HG03439 (cell line): Measurements from ENCODE around the gene AREG.

Source experiments
- ATAC-seq: cut with Tn5 transposase; IDR thresholded peaks from one replicate; pipeline ENCODE4 v1.9.1; 2021; ENCODE audit warnings: mild to moderate bottlenecking, moderate library complexity; ENCODE audit not compliant: unreplicated experiment

AREG gene

DNA sequence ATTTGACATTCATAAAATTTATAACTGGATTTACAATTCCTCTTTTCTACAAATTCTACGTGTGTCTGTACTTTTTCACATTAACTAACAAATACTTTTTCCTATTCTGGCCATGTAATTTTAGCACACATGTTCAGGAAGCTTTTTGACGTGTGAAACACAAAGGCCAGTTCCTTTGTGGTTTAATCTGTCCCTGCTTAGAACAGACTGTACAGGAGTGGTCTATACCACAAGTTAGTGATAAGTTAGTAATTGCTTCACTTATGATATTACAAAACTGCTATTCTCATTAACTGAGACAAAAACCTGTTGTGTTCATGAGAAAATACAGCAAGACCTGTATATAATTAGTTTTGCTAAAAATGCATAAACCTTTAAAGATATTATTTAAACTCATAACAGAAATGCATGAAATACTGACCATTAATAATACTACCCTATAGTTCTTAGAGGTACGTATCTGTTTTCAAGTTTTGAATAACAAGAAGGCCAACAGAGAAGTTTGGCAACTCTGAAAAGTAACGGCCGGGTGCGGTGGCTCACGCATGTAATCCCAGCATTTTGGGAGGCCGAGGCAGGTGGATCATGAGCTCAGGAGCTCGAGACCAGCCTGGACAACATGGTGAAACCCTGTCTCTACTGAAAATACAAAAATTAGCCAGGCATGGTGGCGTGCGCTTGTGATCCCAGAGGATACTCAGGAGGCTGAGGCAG lies 13.7 kb upstream of the AREG start:
- ATAC-seq: peak; percentile 48

DNA sequence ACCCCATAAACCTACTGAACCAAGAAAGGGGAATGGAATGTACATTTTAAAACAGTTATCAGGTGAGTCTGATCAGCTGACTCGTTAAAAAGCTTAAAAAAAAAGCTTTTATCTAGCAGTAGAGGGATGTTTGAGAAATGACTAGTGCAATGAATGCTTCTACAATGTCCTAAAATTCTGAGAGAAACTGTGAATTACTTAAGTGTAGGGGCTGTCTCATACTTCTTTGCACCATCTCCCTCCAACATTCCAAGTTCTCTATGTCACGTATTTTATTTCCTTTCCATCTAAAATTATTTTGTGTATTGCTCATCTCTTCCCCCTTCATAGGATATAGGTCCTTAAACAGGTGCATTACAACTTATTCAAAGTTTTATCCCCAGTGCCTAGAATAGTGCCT lies 11.9 kb upstream of the AREG start:
- ATAC-seq: no peak

DNA sequence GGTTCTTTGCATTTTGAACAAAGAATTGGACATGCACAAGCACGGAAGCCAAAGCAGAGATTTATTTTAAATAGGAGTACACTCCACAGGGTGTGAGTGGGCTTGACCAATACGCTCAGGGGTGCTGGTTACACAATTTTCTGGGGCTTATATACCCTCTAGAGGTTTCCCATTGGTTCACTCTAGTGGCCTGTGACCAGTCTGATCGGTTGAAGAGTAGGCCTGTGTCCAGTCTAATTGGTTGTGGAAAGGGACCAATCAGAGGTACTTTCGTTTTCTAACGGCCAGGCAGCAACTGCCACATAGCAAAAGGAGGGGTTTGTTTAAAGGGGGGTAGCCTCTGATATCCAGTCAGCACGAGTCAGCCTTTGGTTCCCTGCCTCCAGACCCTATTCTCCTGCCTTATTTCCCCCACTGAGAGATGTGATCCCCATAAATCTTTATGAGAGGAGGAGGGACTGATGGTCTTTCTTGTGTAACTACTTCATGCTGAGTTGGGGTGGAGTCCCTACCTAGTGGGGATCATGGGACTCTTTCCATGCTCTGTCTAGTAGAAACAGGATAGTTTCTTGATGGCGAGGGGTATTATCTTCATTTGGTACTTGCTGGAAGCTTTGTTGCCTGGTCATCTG lies 11.3 kb upstream of the AREG start:
- ATAC-seq: no peak

DNA sequence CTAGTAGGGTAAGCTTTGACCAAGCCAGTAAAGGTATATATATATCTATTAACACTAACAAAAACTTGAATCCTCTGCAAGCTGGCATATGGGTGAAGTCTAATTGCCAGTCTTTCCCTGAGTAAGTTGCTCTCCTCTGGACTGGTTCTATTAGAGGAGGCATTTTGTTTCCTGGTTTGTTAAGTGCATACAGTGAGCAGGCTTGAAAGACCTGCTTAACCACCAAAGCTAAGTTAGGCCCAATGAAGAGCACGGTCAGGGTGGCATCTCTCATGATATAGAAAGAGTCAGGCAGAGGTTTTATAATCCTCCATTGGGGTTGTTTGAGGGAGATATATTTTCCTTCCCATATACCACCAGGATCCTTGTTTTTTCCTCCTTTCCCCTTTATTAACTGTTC lies 9.6 kb upstream of the AREG start:
- ATAC-seq: no peak

DNA sequence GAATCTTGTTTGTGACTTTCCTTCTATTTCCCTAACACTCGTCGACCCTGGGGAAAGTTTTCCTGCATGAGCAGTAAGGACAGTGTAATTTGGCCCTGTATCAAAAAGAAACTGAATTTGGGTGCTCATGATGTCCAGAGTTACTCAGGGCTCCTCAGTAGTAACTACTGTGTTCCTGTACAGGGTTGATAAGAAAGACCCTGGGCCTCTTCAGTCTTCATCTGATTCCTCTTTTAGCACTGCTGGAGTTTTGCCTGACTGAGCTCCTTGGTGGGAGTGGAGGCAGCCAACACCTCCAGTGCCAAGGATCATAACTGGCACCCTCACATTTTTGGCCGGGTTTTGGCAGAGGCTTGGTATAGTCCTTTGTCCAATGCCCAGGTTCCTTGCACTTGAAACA lies 7.1 kb upstream of the AREG start:
- no peak for ATAC-seq

DNA sequence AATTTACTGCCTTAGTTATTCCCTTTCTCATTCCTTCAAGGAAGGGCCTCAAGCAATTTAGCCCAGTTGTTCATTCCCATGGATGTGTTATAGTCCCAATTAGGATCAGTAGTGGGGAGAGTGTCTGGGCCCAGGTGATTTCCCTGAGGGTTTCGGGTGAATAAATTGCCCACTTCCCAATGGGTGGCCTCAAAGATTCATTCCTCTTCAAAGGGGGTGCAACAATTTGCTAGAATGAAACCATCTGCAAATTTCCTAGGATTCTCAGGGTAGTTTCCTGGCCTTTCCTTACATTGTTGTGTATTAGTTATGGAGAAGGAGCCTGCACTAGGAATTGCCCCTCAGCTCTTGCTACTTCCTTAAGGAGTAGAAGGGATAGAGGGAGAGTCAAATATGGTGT lies 6.3 kb upstream of the AREG start:
- ATAC-seq: no peak

DNA sequence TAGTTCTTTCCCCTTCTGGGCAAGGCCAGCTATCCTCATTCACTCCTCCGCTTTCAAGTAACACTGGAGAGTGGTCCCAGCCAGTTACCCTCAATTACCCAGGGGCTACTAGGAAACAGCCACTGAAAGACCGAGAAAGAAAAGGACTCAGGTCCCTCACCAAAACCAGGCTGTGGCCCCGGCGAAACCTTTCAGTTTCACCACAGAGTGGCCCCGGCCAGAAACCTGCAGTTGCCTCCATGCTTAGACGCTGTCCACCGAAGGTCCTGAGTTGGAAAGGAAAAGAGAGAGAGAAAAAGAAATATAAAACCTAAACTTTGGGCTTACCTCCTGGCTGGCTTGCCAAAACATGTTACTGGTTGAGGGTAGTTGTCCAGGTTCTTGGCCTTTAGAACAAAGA lies 5.0 kb upstream of the AREG start:
- ATAC-seq: no peak

DNA sequence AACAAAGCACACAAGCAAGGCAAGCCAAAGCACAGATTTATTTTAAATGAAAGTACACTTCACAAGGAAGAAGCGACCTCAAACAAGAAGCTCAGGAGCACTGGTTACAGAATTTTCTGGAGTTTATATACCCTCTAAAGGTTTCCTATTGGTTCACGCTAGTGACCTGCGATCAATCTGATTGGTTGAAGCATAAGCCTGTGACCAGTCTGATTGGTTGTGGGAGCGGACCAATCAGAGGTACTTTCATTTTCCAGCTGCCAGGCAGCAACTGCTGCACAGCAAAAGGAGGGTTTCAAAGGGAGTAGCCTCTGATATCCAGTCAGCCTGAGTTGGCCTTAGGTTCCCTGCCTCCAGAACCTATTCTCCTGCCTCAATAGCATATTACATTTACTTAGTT lies 4.6 kb upstream of the AREG start:
- no peak for ATAC-seq

DNA sequence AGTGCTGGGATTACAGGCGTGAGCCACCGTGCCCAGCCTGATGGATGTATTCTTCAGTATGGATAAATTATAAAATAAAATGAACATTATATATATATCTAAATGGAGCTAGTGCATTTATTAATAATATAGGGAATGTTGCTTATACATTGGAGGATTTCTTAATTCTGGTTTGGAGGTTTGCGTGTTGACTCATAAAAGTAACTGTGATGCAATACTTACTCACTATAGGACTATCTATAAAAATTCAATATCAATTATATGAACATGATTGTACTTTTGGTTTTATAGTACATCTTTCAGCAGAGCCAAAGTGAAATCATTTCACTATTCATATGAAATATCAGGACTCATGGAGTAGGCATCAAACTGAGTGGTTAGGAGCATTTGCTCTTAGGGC lies 3.2 kb upstream of the AREG start:
- no peak for ATAC-seq

DNA sequence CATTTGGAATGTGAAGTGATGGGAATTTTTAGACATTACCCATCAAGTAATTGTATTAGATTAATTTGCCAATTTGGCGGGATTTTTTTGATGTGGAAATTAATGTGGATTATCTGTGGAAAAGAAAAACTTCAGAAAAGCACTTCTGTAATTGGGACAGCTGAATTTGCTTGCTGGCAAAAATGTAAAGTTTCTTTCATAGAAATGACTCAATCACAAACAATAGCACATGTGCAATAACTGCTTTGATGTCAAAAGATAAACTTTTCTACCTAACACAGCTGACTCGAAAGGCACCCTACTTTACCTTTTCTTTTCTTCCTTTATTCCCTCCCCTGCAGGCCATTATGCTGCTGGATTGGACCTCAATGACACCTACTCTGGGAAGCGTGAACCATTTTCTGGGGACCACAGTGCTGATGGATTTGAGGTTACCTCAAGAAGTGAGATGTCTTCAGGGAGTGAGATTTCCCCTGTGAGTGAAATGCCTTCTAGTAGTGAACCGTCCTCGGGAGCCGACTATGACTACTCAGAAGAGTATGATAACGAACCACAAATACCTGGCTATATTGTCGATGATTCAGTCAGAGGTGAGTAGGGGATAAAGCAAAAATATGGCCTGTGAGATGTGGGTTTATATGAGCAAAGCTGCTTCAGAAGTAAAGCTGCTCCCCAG lies 1.4 kb downstream of the AREG start:
- no peak for ATAC-seq

DNA sequence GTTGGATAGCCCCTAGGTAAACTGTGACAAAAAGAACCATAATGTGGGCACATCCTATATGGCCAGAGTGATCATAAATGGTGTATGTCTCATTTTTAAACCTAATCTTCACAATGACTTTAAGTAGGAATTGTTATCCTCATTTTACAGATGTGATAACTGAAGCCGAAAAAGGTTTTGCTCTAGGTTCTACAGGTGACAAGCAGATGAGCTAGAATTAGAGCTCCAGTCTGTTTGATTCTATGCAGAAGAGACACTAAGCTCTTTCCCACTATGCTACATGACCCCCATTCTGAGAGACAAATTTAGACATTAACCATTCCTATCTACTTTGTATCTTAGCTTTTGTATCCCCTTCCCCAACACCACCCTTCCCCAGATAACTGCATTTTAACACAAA lies 2.0 kb downstream of the AREG start:
- no peak for ATAC-seq

DNA sequence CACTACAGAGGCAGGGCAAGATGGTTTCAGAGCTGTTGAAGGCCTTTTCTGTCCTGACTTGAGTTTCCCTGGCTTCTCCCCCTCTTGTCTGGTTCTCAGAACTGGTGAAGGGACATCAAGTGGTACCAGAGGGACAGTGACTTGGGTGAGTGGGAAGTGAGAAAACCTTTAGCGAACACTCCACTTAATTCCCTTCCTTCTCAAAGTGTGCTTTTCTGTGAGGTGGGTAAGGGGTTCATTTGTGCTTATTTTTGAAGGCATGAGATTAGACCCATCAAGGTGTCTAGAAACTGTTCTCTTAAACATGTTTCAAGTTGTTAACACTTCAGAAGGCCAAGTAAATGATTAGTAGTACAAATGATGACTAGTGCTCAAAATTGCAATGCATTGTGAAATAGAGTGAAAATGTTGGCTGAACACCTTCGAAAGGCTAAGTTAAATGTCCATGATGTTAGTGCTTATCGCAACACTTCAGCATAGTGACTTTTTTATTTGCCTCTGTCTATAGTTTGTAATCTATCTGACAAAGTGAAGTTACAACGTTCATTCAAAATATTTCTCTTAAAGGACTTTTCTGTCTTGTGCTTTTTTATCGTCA lies 2.8 kb downstream of the AREG start:
- no peak for ATAC-seq

DNA sequence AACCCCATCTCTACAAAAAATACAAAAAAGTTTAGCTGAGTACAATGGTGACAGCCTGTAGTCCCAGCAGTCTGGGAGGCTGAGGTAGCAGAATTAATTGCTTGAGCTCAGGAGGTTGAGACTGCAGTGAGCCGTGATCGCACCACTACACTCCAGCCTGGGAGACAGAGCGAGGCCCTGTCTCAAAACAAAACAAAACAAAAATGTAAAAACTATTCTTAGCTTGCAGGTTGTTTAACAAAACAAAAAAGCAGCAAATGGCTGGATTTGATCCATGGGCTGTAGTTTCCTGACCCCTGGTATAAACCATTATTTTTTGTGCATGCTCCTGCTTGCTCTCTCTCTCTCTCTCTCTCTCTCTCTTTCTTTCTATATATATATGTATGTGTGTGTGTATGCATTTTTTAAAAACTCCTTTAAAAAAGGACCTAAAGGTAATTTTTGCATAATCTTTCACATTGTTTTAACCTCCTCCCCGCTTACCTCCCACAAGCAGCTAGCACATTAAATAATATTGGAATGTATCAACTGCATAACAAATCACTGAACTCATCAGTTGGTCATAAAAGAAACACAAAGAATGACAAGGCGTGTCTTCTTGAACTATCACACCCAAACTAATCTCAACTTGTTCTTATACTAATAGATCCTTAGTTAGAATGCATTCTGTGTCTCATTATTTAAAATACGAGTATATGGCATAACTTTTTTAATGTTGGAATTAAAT lies 4.8 kb downstream of the AREG start:
- ATAC-seq: no peak

DNA sequence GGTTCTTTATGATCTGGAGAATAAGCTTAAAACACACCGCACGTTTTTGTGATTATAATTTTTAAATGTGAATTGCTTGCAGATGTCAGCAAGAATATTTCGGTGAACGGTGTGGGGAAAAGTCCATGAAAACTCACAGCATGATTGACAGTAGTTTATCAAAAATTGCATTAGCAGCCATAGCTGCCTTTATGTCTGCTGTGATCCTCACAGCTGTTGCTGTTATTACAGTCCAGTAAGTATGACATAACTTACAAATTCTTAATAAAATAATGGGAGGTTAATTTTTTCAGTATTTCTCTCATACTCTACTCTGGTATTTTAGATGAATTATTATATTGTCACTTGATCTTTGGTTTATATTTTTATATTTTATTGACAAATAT lies 5.4 kb downstream of the AREG start:
- no peak for ATAC-seq

DNA sequence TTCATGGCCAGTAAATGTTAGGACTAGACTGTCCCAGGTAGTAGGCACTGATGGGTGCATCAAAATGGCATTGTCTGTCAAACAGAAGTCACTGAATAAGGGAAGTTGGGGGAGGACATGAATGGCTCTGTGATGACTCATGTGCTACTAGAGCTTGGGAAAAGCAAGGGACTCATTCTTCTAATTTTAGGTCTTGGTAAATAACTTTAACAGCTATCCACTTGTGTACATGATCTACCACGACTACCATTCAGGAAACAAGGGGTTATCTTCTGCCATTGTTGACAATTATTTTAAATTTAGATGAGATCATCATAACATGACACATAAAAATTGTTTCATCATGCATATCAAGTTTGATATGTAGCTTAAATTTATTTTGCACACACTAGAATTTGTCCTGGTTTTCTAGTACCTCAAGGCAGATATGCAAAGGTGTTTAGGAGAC lies 6.3 kb downstream of the AREG start:
- ATAC-seq: no peak

DNA sequence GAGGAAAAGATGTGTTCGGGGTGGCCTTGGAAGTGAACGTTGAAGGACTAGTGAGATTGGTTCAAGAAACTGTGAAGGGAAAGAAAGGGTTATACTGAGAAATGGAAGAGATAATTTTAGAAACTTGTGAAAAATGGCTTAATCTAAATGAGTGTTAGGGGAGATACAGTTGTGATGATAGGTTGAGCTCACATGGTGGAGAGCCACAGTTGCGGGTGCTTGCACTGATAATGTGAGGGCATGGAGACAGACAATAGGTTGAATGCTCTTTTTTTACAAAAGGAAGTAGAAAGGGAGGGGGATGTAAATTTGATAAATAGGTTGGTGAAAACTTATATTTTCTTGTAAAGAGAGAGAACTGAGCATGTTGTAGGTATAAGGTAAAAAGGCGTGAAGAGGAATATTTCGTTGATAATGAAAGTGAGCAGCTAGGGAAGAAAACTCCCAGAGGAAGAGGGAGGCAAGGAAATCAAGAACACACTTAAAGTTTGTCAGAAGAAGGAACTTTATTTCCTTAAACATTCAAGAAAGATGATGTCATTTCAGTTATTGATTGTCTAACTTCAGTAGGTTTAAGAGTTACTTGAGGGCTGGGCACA lies 8.2 kb downstream of the AREG start:
- no peak for ATAC-seq

DNA sequence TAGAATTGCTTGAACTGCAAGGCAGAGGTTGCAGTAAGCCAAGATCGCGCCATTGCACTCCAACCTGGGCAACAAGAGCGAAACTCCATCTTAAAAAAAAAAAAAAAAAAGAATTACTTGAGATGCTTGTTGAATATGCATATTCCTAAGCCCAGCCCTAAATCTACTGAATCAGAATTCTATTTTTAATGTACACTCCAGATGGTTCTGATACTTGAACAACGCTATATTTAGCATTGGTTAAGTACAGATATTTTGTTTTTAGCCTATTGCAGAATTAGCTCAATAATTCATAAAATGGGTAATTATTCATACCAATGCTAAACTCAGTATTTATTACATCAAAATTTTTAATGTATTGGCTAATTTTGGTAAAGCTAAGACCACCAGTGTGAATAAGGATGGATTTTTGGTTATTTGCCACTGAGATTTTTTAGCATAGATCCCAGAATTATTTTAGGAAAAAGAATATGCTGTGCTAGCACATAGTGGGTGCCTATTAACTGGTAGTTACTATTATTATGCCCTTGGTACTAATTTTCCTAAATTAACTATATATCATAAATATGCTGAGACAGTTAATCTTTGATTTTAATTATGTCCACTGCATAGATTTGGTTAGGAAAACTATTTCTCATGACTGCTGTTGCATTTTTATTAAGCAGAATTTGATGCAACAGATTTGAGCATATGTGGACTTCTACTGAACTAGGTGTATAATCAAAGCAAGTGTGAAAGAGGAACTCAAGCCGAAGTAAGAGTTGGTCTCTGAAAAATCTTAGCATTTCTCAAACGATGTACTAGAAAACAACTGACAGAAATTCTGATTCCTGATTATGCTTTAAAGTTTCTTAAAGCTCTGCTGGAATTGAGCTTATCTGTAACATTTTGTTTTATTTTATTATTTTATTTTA lies 9.2 kb downstream of the AREG start:
- no peak for ATAC-seq

DNA sequence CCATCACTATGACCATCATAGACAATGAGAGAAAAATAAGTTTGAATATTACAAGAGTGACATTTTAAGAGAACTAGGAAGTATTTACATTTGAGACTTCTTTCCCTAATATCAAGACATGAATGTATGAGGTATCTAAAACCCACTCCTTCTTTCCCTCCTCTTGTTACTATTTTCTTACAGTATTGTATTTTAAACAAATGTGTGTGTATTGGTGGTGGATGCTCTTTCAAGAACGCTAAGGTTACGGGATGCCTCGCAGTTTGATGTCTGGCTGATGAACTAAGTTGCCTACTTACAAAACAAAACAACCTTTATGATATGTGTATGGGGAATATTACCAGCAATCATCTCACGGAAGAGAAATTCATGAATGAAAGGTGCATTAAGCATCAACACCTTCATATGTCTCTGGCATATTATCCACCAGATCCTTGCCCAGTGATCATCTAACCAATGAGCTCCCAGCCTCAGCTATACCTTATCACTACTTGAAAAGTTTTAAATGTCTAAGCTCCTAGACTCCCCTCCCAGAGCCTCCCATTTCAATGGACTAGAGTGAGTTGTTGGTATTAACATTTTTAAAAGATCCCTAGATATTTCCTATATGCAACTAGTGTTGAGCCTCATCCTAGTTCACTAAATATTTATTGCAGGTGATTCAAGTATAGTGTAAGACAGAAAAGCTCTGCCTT lies 10.6 kb downstream of the AREG start:
- no peak for ATAC-seq

DNA sequence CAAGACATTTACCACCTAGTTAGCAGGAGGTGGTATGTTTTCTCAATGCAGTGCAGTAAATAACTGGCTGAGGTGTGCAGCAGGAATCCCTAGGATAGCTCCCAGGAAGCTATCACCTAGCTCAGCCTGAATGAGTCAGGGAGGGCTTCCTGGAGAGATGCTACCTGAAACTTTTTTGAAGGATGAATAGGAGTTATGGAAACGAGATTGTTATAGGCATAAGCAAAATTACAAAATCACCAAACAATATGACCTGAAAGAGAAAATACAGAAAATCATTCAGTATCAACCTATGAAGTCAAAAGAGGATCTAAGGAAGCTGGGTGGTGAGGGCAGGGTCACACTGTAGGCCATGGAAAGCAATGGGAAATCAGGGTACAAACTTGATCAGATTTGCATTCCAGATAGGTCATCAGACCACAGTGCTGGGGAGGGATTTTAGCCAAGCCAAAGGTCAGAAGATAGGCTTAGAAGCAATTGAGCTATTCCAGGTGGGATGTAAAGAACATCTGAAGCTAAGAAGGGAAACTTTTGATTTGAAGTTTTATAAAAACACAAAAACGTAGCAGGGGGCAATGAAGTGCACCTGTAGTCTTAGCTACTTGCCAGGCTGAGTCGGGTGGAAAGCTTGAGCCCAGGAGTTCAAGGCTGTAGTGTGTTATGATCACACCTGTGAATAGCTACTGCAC lies 11.3 kb downstream of the AREG start:
- ATAC-seq: no peak
